ENCODE results near the gene MSL1. TPM values are rescaled to one million over a fixed set of nuclear protein-coding genes. Genes with fewer than 3 reads are reported as not detected.
A peak's percentile ranks its signal among the peaks of the same experiment; 100 is the strongest.

Gene MSL1
- total and polyA plus RNA-seq, 2 of the 13 experiments (the other 11 are each of a cell fraction or from before 2014, with no cell fraction given): 63.8 to 88.5 TPM

DNA sequence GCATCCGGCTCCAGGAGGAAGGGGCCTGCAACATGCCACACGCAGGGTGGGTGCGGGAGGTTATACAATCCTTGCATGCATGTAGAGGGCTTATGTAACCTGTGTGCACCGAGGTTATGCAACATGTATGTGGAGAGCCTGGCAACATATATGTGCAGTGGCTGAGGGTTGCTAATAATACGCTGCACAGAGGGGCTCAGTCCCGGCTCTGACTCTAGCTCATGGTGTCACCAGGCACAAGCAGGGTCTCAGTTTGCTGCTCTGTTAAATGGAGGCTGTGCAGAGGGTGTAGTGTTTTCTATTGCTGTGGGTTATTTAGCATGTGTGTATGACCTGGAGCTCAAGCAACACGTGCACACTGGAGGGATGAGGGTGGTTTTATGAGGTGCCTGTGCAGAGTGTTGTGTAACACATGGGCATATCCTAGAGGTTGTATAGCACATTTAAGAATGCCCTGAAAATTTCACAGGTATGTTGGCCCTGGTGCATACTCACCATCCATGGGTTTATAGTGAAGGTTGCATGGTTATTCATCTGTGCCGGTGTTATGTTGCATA, 45.8 kb upstream of the MSL1 start (continued):
- TF ChIP-seq, protein P1, sequence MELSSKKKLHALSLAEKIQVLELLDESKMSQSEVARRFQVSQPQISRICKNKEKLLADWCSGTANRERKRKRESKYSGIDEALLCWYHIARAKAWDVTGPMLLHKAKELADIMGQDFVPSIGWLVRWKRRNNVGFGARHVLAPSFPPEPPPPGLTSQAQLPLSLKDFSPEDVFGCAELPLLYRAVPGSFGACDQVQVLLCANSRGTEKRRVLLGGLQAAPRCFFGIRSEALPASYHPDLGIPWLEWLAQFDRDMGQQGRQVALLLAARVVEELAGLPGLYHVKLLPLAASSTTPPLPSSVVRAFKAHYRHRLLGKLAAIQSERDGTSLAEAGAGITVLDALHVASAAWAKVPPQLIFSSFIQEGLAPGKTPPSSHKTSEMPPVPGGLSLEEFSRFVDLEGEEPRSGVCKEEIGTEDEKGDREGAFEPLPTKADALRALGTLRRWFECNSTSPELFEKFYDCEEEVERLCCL (CRISPR knock-in tag; IDR thresholded peaks at IDR 0.05; ENCODE audit: borderline replicate concordance): no peak
- TF ChIP-seq HNF4A (CRISPR knock-in tag; IDR thresholded peaks at IDR 0.05) (no peak), ASH2L (IDR thresholded peaks at IDR 0.05; ENCODE audit: insufficient read length, low read depth, low read length) (no peak), ZNF451 (CRISPR knock-in tag; IDR thresholded peaks at IDR 0.05) (no peak), ZNF563 (CRISPR knock-in tag; IDR thresholded peaks at IDR 0.05) (no peak), ZNF747 (CRISPR knock-in tag; IDR thresholded peaks at IDR 0.05; ENCODE audit: borderline replicate concordance) (no peak), JUNB (CRISPR knock-in tag; IDR thresholded peaks at IDR 0.05; ENCODE audit: borderline replicate concordance) (0 out of 2 replicates have a peak, but pooled peaks have one; percentile 41), ZNF572 (CRISPR knock-in tag; IDR thresholded peaks at IDR 0.05) (0 out of 2 replicates have a peak, but pooled peaks have one; percentile 75), REPIN1 (CRISPR knock-in tag; IDR thresholded peaks at IDR 0.05; ENCODE audit: borderline replicate concordance, low read depth) (no peak), ZNF234 (CRISPR knock-in tag; conservative IDR thresholded peaks at IDR 0.05) (0 out of 2 replicates have a peak, but pooled peaks have one; percentile 2), ZNF777 (CRISPR knock-in tag; IDR thresholded peaks at IDR 0.05) (no peak), MEIS1 (CRISPR knock-in tag; IDR thresholded peaks at IDR 0.05; ENCODE audit: borderline replicate concordance) (no peak), ARNT (IDR thresholded peaks at IDR 0.05) (no peak), SRSF4 (IDR thresholded peaks at IDR 0.05; ENCODE audit: low read depth, low read length, poor library complexity, severe bottlenecking) (no peak), ATAD3A (CRISPR knock-in tag; IDR thresholded peaks at IDR 0.05) (no peak), SALL2 (CRISPR knock-in tag; IDR thresholded peaks at IDR 0.05) (no peak), GTF3A (CRISPR knock-in tag; conservative IDR thresholded peaks at IDR 0.05) (no peak), SAP130 (CRISPR knock-in tag; IDR thresholded peaks at IDR 0.05; ENCODE audit: low read depth) (no peak), FOXJ3 (CRISPR knock-in tag; IDR thresholded peaks at IDR 0.05; ENCODE audit: borderline replicate concordance) (no peak), ZNF317 (CRISPR knock-in tag; IDR thresholded peaks at IDR 0.05) (0 out of 2 replicates have a peak, but pooled peaks have one; percentile 11), YEATS2 (CRISPR knock-in tag; IDR thresholded peaks at IDR 0.05; ENCODE audit: borderline replicate concordance) (no peak), CCAR2 (optimal IDR thresholded peaks at IDR 0.05; ENCODE audit: low read depth, low read length) (no peak), ZFX (CRISPR knock-in tag; IDR thresholded peaks at IDR 0.05; ENCODE audit: low read depth) (peak; percentile 3; the same call in 1 of the 2 replicates), SNAI1 (CRISPR knock-in tag; IDR thresholded peaks at IDR 0.05; ENCODE audit: borderline replicate concordance) (no peak)
- TF ChIP-seq, protein P2, sequence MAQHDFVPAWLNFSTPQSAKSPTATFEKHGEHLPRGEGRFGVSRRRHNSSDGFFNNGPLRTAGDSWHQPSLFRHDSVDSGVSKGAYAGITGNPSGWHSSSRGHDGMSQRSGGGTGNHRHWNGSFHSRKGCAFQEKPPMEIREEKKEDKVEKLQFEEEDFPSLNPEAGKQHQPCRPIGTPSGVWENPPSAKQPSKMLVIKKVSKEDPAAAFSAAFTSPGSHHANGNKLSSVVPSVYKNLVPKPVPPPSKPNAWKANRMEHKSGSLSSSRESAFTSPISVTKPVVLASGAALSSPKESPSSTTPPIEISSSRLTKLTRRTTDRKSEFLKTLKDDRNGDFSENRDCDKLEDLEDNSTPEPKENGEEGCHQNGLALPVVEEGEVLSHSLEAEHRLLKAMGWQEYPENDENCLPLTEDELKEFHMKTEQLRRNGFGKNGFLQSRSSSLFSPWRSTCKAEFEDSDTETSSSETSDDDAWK (CRISPR knock-in tag; IDR thresholded peaks at IDR 0.05): no peak
- TF ChIP-seq, protein P3, sequence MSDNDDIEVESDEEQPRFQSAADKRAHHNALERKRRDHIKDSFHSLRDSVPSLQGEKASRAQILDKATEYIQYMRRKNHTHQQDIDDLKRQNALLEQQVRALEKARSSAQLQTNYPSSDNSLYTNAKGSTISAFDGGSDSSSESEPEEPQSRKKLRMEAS (IDR thresholded peaks at IDR 0.05): no peak
- TF ChIP-seq, protein P4, sequence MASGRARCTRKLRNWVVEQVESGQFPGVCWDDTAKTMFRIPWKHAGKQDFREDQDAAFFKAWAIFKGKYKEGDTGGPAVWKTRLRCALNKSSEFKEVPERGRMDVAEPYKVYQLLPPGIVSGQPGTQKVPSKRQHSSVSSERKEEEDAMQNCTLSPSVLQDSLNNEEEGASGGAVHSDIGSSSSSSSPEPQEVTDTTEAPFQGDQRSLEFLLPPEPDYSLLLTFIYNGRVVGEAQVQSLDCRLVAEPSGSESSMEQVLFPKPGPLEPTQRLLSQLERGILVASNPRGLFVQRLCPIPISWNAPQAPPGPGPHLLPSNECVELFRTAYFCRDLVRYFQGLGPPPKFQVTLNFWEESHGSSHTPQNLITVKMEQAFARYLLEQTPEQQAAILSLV (CRISPR knock-in tag; IDR thresholded peaks at IDR 0.05; ENCODE audit: borderline replicate concordance): no peak
- TF ChIP-seq, protein P5, sequence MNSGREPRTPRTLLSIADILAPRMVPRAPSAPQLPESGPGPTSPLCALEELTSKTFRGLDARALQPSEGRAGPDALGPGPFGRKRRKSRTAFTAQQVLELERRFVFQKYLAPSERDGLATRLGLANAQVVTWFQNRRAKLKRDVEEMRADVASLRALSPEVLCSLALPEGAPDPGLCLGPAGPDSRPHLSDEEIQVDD (CRISPR knock-in tag; IDR thresholded peaks at IDR 0.05; ENCODE audit: borderline replicate concordance): no peak
